Activated CD8-positive, alpha-beta T cell treated with anti-CD3 and anti-CD28 coated beads for 36 hours (primary cell): ENCODE data around the gene UQCC2. TPM values are rescaled to one million over a fixed set of nuclear protein-coding genes. Genes with fewer than 3 reads are reported as not detected.

Experiments used
- ATAC-seq: fragments of 200-7000 bp; cut with Tn5 transposase; one replicate; pipeline ENCODE4 v1.10.0; 2021; ENCODE audit warnings: mild to moderate bottlenecking, moderate library complexity
- CTCF ChIA-PET: fragments of 350-600 bp; sonication (Branson Sonifier 250); formaldehyde crosslinking; loops from one replicate; lab custom pipeline; 2021; ENCODE audit warnings: antibody characterized with exemption; lab: Charles Lee
- POLR2A ChIA-PET: fragments of 350-600 bp; sonication (Branson Sonifier 250); formaldehyde crosslinking; loops from one replicate; lab custom pipeline; 2021; ENCODE audit warnings: antibody characterized with exemption; lab: Charles Lee
- DNase-seq: peaks from one replicate; pipeline ENCODE4 v3.0.0-alpha.2; 2020
- H3K27ac Mint-ChIP-seq: one replicate; pipeline ENCODE4 v1.8.0; 2021; ENCODE audit warnings: mild to moderate bottlenecking, mixed read lengths
- H3K27me3 Mint-ChIP-seq: one replicate; pipeline ENCODE4 v1.8.0; 2021; ENCODE audit warnings: mixed read lengths
- H3K36me3 Mint-ChIP-seq: one replicate; pipeline ENCODE4 v1.8.0; 2021; ENCODE audit warnings: low read depth, mixed read lengths
- H3K4me1 Mint-ChIP-seq: one replicate; pipeline ENCODE4 v1.8.0; 2021; ENCODE audit warnings: low read depth, mixed read lengths
- H3K4me3 Mint-ChIP-seq: one replicate; pipeline ENCODE4 v1.8.0; 2021; ENCODE audit warnings: mild to moderate bottlenecking, moderate library complexity, mixed read lengths
- H3K9me3 Mint-ChIP-seq: one replicate; pipeline ENCODE4 v1.8.0; 2021; ENCODE audit warnings: mixed read lengths
- CTCF ChIP-seq: fragments of 200-600 bp; IDR thresholded peaks from one replicate; pipeline ENCODE4 v1.8.0; 2022; ENCODE audit warnings: antibody characterized with exemption, mild to moderate bottlenecking
- intact Hi-C: fragments of 100-400 bp; cut with micrococcal nuclease; formaldehyde crosslinking; loops from one replicate; pipeline ENCODE4 v1.10.0; 2022
- total RNA-seq, 2 experiments: library from RNA; stranded (reverse); gene quantifications; one replicate each; pipeline ENCODE4 v1.2.3, GENCODE V29; 2021

The UQCC2 gene
- total RNA-seq, 2 experiments from 2014 or later, result 127 to 128 TPM

- intact Hi-C loops, result no loop called here
- ATAC-seq (no peak), DNase-seq (no peak)
- no peak overlapping the region for H3K27ac Mint-ChIP-seq
- no peaks in the 10 kb centered on the region for H3K9me3 Mint-ChIP-seq
- H3K36me3 Mint-ChIP-seq, result no peaks in the 10 kb centered on the region
- H3K27me3 Mint-ChIP-seq, result no peaks in the 10 kb centered on the region
- no peak overlapping the region for H3K4me3 Mint-ChIP-seq
- no peaks in the 10 kb centered on the region for H3K4me1 Mint-ChIP-seq
- POLR2A ChIA-PET, result no interaction called here
- no peak for TF ChIP-seq CTCF
- CTCF ChIA-PET, result interaction anchor here (1.3 kb wide), 1 partner anchor 13 kb away, joined by 3 read pairs; no protein-coding TSS in a partner anchor
Measured at GRCh38 chr6:33731035-33731434, 19.5 kb upstream of the UQCC2 start.

GRCh38 chr6:33730611-33731010, 19.1 kb upstream of the UQCC2 start:
- ATAC-seq (no peak), DNase-seq (no peak)
- no peak for TF ChIP-seq CTCF
- Mint-ChIP-seq H3K4me1 (no peaks in the 10 kb centered on the region), H3K9me3 (no peaks in the 10 kb centered on the region), H3K27ac (no peak overlapping the region), H3K36me3 (no peaks in the 10 kb centered on the region), H3K27me3 (no peaks in the 10 kb centered on the region), H3K4me3 (no peak overlapping the region)
- ChIA-PET POLR2A (no interaction called here), CTCF (interaction anchor here (2.7 kb wide), 1 partner anchor 14 kb away, joined by 12 read pairs; no protein-coding TSS in a partner anchor)
- intact Hi-C loops, result no loop called here

- H3K27ac Mint-ChIP-seq, result no peak overlapping the region
- intact Hi-C loops, result no loop called here
- no peak overlapping the region for H3K4me3 Mint-ChIP-seq
- no peaks in the 10 kb centered on the region for H3K36me3 Mint-ChIP-seq
- CTCF ChIA-PET, result interaction anchor here (0.9 to 2.7 kb wide), 4 partner anchors 15 to 28 kb away, joined by 3 to 12 read pairs (median 3); partner anchors contain the start of gene UQCC2
- H3K4me1 Mint-ChIP-seq, result peaks cover 8% of the 10 kb centered on the region
- DNase-seq, result no peak
- no peaks in the 10 kb centered on the region for H3K27me3 Mint-ChIP-seq
- ATAC-seq, result no peak
- no peak for TF ChIP-seq CTCF
- no peaks in the 10 kb centered on the region for H3K9me3 Mint-ChIP-seq
- POLR2A ChIA-PET, result no interaction called here
Measured at GRCh38 chr6:33729059-33729458, 17.6 kb upstream of the UQCC2 start.

- Mint-ChIP-seq H3K27me3 (no peaks in the 10 kb centered on the region), H3K4me1 (peaks cover 13% of the 10 kb centered on the region), H3K9me3 (no peaks in the 10 kb centered on the region), H3K4me3 (no peak overlapping the region), H3K27ac (no peak overlapping the region), H3K36me3 (no peaks in the 10 kb centered on the region)
- no peak for ATAC-seq
- POLR2A ChIA-PET, result no interaction called here
- CTCF ChIA-PET, result interaction anchor here (1.1 to 2.7 kb wide), 3 partner anchors 15 to 28 kb away, joined by 3 to 12 read pairs (median 3); no protein-coding TSS in a partner anchor
- no peak for TF ChIP-seq CTCF
- intact Hi-C loops, result no loop called here
- no peak for DNase-seq
Measured at GRCh38 chr6:33728438-33728837, 16.9 kb upstream of the UQCC2 start.

- no peaks in the 10 kb centered on the region for H3K9me3 Mint-ChIP-seq
- CTCF ChIA-PET, result interaction anchor here (1.1 to 2.7 kb wide), 3 partner anchors 15 to 27 kb away, joined by 3 to 12 read pairs (median 3); no protein-coding TSS in a partner anchor
- H3K27me3 Mint-ChIP-seq, result no peaks in the 10 kb centered on the region
- no peak overlapping the region for H3K27ac Mint-ChIP-seq
- H3K4me1 Mint-ChIP-seq, result peaks cover 13% of the 10 kb centered on the region
- intact Hi-C loops, result no loop called here
- POLR2A ChIA-PET, result no interaction called here
- DNase-seq, result no peak
- no peak for TF ChIP-seq CTCF
- no peak overlapping the region for H3K4me3 Mint-ChIP-seq
- no peaks in the 10 kb centered on the region for H3K36me3 Mint-ChIP-seq
- ATAC-seq, result no peak
Measured at GRCh38 chr6:33727932-33728331, 16.4 kb upstream of the UQCC2 start.
